Glutamatergic neuron (in vitro differentiated cells): ENCODE data around the gene SHB. TPM values are rescaled to one million over a fixed set of nuclear protein-coding genes. Genes with fewer than 3 reads are reported as not detected.

Experiments used
- DNase-seq: peaks from one replicate; pipeline ENCODE4 v3.0.0; 2022
- H3K27ac Mint-ChIP-seq: one replicate; pipeline ENCODE4 v1.8.0; 2020; ENCODE audit warnings: mild to moderate bottlenecking, mixed read lengths, inconsistent platforms; ENCODE audit not compliant: unreplicated experiment
- H3K27me3 Mint-ChIP-seq: one replicate; pipeline ENCODE4 v1.8.0; 2020; ENCODE audit warnings: mild to moderate bottlenecking, moderate library complexity, mixed read lengths, inconsistent platforms; ENCODE audit not compliant: unreplicated experiment
- H3K36me3 Mint-ChIP-seq: one replicate; pipeline ENCODE4 v1.8.0; 2020; ENCODE audit warnings: mild to moderate bottlenecking, mixed read lengths, inconsistent platforms; ENCODE audit not compliant: unreplicated experiment
- H3K4me1 Mint-ChIP-seq: one replicate; pipeline ENCODE4 v1.8.0; 2020; ENCODE audit warnings: mild to moderate bottlenecking, low read depth, mixed read lengths, inconsistent platforms; ENCODE audit not compliant: unreplicated experiment
- H3K4me3 Mint-ChIP-seq: one replicate; pipeline ENCODE4 v1.8.0; 2020; ENCODE audit warnings: mild to moderate bottlenecking, mixed read lengths, inconsistent platforms; ENCODE audit not compliant: unreplicated experiment
- H3K9me3 Mint-ChIP-seq: one replicate; pipeline ENCODE4 v1.8.0; 2020; ENCODE audit warnings: mild to moderate bottlenecking, moderate library complexity, mixed read lengths, inconsistent platforms; ENCODE audit not compliant: unreplicated experiment
- total RNA-seq: library from RNA; stranded (reverse); fragmentation: NEBNext Ultra II Directional; extraction: Animal tissue kit (Norgen Biotek cat#: 25700); gene quantifications from one replicate; pipeline ENCODE4 v1.2.1, GENCODE V29; 2021; ENCODE audit not compliant: unreplicated experiment
- TF ChIP-seq, protein P1 (sequence below): fragments of 200-600 bp; sonication (generic); IDR thresholded peaks from one replicate; pipeline ENCODE4 v1.5.0; 2021; ENCODE audit not compliant: partially characterized antibody, unreplicated experiment

SHB gene
- total RNA-seq, 1 donor from 2014 or later: 31.7 TPM

DNA sequence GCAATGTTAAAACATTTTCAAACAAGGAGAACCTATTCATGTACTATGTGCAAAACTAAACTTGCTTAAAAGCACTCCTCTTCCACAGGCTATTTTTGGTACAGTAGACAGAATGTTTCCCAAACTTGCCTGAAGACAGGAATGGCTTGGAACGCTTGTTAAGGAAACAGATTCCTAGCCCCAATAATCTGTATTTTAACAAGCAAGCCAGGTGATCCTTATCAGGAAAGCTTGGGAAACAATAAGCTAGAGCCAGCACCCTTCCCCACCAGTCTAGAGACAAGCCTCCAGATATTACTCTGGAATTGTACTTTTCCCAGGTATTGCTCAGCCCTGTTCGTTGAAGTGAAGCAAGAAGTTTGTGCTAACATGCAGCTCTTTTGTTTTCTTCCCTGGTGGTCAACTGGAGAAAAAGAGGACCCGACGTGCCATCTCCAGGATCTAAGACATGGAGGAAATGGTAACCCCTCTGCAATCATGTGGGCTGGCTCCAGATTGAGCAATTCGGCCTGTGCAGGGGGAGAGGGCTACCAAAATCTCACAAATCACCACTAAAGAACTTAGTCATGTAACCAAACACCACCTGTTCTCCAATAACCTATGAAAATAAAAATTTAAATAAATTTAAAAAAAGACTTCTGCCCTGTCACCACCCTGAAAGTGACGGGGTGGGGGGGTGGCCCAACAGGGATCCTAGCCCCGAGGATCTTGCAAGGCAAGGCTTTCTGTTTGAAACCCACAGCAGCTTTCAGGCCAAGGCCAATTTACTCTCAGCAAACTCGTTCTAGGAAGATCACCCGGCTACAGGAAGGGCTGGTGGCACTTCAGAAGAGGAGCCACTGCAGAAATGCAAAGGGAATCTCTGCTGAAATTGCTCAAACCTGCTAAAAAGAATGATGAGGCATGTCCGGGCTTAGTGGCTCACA, 48.6 kb downstream of the SHB start:
- peak overlapping the region; percentile 38 for H3K27ac Mint-ChIP-seq
- H3K9me3 Mint-ChIP-seq: peaks cover 13% of the 10 kb centered on the region
- H3K27me3 Mint-ChIP-seq: peaks cover 16% of the 10 kb centered on the region
- no peak for DNase-seq
- H3K36me3 Mint-ChIP-seq: no peaks in the 10 kb centered on the region
- TF ChIP-seq, protein P1, sequence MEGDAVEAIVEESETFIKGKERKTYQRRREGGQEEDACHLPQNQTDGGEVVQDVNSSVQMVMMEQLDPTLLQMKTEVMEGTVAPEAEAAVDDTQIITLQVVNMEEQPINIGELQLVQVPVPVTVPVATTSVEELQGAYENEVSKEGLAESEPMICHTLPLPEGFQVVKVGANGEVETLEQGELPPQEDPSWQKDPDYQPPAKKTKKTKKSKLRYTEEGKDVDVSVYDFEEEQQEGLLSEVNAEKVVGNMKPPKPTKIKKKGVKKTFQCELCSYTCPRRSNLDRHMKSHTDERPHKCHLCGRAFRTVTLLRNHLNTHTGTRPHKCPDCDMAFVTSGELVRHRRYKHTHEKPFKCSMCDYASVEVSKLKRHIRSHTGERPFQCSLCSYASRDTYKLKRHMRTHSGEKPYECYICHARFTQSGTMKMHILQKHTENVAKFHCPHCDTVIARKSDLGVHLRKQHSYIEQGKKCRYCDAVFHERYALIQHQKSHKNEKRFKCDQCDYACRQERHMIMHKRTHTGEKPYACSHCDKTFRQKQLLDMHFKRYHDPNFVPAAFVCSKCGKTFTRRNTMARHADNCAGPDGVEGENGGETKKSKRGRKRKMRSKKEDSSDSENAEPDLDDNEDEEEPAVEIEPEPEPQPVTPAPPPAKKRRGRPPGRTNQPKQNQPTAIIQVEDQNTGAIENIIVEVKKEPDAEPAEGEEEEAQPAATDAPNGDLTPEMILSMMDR: no peak
- H3K4me3 Mint-ChIP-seq: no peak overlapping the region
- H3K4me1 Mint-ChIP-seq: peaks cover 76% of the 10 kb centered on the region

DNA sequence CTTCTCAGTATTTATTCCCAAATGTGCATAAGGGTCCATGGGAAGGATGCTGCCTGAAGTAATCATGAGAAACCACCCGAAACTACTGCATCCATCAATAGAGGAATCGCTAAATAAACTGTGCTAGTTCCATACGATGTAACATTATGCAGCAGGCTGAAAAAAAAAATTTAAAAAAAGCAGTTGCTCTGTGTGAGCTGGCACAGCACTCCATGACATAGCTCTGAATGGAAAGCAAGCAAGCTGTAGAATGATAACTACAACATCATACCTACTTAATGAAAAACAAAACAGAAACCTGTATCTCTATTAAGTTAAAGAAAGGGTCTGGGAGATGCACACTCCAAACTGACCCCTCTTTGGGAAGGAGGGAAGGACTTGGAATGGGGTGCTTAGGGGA, 49.3 kb downstream of the SHB start:
- DNase-seq: no peak
- H3K9me3 Mint-ChIP-seq: peaks cover 14% of the 10 kb centered on the region
- no peaks in the 10 kb centered on the region for H3K36me3 Mint-ChIP-seq
- H3K4me1 Mint-ChIP-seq: peaks cover 70% of the 10 kb centered on the region
- TF ChIP-seq, protein P1: no peak
- peak overlapping the region; percentile 2 for H3K4me3 Mint-ChIP-seq
- H3K27ac Mint-ChIP-seq: peak overlapping the region; percentile 70
- peaks cover 16% of the 10 kb centered on the region for H3K27me3 Mint-ChIP-seq

DNA sequence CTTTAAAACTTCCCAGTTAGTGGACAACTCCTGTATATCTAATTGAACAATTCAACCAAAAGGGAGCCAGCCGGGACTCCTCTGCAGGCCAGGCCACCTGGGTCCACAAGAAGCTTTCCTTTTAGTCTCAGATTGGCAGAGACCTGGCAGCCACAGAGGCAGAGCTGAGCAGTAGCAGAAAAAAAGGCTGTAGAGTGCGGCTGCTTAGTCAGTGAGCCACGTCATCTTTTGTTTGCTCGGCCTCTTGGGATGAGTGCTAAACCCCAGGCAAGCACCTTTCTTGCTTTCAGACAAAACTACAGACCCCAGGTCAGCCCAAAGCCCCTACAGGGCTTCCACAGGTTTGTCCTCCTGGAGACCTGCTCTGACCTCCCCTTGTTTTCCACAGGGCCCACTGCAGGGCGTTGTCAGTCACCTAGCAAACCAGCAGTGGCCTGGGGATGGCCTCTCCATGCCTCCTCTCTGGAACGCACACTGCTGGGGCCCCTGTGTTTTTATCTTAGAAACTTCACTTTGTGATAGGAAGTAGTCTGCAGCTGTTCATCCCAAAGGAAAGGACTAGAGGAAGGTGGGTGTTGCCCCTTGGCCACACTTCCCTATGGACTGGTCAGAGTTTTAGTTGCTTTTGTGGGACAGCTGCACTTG, 49.9 kb downstream of the SHB start:
- Mint-ChIP-seq H3K27ac (peak overlapping the region; percentile 70), H3K4me1 (peaks cover 65% of the 10 kb centered on the region), H3K27me3 (peaks cover 12% of the 10 kb centered on the region), H3K36me3 (no peaks in the 10 kb centered on the region), H3K9me3 (peaks cover 9% of the 10 kb centered on the region), H3K4me3 (peak overlapping the region; percentile 34)
- TF ChIP-seq, protein P1: no peak
- DNase-seq: no peak

DNA sequence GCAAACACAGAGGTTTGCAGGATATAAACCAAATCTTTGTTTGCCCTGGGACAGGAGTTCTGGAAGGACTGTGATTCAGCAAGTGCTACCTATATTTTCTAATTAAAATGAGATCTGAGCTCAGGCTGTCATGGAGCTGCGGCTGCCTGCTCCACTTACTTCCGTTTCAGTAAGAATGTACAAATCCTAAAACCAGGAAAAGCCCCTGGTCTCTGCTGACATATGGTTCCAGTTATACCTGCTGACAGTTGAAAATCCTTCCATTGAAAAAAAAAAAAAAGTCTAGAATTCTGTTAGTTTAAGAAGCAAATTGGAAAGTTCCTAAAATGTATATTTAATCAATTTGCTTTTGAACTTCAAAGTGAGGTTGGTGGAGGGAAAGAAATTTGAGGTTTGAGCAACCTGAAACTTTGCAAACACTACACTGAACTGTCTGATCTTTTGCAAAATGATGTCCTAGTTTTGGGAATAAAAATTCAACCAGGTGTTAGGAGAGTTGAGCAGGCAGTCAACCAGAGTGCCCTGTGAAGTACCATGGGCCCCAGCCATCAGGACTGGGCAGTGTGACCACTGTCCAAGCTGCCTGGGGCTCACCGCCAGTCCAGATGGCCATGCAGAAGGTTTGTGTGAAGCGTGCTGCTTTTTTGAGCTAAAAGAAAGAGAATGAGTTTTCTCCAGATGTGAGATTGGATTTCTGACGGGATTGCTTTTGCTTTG, 50.6 kb downstream of the SHB start:
- no peak for DNase-seq
- peaks cover 61% of the 10 kb centered on the region for H3K4me1 Mint-ChIP-seq
- H3K9me3 Mint-ChIP-seq: peaks cover 8% of the 10 kb centered on the region
- peak overlapping the region; percentile 59 for H3K27ac Mint-ChIP-seq
- no peaks in the 10 kb centered on the region for H3K36me3 Mint-ChIP-seq
- peak overlapping the region; percentile 34 for H3K4me3 Mint-ChIP-seq
- peaks cover 12% of the 10 kb centered on the region for H3K27me3 Mint-ChIP-seq
- TF ChIP-seq, protein P1: no peak

DNA sequence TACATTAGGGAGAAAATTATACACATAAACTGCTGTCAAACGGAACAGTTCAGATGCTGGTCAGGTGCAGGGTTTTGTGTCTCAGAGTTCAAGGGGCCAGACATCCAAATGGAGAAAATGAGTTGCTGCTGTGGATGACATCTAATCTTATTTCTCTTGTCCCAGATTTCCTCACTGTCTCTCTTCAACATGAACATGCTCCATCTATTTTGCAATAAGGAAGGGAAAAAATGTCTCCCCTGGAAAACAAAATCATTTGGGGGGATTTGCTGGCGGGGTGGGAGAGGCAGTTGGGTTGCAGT, 51.2 kb downstream of the SHB start:
- no peaks in the 10 kb centered on the region for H3K36me3 Mint-ChIP-seq
- peaks cover 5% of the 10 kb centered on the region for H3K9me3 Mint-ChIP-seq
- no peak for DNase-seq
- peak overlapping the region; percentile 48 for H3K27ac Mint-ChIP-seq
- H3K4me1 Mint-ChIP-seq: peaks cover 57% of the 10 kb centered on the region
- peaks cover 12% of the 10 kb centered on the region for H3K27me3 Mint-ChIP-seq
- TF ChIP-seq, protein P1: no peak
- H3K4me3 Mint-ChIP-seq: peak overlapping the region; percentile 70
